ENCODE results near the gene KAT6B. TPM values are rescaled to one million over a fixed set of nuclear protein-coding genes. Genes with fewer than 3 reads are reported as not detected.
"Not testable (repeated sequence)": the region's sequence is repeated elsewhere in the genome, so short reads cannot be mapped to it uniquely, and the experiment has no call there.

KAT6B gene
- total RNA-seq, 1 experiment from 2014 or later = 4.9 TPM

DNA sequence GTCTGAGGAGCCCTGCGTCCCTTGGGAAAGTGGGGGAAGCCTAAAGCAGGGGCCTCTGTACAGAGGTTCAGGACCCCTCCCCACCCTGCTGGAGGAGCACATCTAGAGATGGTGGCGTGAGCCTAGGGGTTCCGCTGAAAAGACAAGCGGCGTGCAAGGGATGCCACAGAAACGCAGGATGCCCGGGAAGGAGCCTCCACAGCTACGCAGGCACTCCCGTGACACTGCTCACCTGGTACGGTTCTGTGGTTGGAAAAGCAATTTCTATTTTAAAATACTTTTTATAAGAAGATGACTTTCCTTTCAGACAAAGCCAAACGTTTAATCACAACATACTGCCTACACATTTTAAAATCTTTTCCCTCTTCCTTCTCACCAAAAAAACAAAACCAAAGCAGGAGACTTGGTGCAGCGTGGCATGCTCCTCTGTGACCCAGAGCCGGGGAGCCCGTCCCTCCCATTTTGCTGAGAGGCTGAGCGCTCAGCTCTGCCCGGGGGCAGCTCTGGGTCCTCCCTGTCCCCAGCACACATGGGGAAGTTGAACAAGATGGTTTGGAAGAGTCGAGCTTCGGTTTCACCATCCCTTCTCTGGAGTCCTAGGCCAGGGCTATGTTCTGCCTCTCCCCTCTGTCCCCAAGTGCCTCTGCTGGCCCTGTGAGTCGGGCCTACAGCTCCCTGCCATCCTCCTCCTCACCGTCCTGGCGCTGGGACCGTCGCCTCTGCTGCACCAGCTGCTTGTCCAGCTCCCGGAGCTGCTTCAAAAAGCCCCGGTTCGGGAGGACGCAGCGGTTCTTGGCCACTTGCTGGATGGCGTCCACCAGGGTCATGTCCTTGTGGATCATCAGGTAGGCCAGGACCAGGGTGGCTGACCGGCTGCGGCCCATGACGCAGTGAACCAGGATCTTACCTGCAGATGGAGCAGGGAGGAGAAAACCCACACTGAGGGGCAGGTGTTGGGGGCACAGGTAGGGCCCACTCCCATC lies 211.1 kb downstream of the KAT6B start:
- no peak for DNase-seq (ENCODE audit: low read depth)

DNA sequence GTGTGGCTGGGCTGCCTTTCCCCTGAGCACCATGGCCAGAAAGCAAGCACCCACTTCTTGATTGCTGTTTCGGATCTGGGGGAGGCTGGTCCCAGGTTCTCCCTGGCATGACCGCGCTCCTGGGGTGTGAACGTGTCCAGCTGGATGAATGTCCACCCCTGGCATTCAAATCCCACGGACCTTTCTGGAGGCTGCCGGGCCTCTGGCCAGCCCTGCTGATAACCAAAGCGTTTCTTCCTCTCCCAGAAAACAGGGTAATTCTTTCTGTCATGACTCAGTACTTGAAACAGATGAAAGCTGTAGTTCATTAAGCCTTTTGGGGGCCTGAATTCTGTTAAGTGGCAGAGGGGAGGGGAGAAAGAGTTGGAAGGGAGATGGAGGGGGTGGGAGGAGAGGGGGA lies 211.9 kb downstream of the KAT6B start:
- DNase-seq (ENCODE audit: low read depth) = no peak

DNA sequence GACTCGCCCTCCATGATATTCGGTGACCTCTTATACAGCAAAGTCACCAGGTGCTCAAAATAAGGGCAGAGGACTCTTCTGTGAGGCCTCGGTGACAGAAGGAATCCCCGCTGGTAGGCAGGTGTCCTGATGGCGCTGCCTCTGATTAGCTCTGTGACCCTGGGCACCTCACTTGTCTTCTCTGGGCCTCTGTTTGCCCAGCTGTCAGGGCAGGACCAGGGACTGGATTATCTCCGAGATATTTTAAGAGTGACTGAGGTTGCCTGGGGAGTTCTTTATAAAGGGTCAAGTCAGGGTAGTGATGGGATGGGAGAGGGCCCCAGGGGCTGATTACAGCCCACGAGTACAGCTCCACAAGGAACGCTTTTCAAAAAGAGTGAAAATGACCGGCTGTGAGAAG lies 214.2 kb downstream of the KAT6B start:
- DNase-seq (ENCODE audit: low read depth) = no peak

DNA sequence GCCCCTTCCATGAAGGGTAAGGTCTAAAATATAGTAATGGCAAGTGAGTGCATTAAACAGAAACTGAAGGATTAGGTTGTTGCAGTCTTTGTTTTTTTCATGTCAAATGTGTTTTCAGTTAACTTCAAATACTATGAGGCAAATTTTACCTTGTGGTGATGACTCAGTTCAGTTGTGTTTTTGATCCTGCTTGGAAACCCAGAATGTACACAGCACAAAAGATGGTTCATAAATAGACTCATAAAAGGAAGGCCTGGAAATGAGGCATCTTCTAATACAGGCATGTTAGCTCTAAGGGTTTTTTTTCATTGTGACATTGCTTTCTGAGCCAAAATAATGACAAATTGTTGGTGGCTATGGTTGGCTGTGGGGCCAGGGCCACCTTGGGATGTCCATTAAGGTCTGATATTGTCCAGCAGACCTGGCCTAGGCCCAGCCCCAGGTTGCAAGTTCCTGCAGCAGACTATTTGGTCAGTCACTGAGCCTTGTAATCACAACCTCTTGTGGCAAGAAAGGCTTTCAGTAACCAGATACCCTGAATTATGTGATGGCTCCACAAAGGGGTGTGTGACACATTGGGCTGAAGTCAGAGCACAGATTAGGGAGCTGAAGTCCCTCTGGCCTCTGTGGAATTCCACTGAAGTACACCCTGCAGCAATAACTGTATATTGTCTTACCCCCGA lies 216.0 kb downstream of the KAT6B start:
- no peak for DNase-seq (ENCODE audit: low read depth)

DNA sequence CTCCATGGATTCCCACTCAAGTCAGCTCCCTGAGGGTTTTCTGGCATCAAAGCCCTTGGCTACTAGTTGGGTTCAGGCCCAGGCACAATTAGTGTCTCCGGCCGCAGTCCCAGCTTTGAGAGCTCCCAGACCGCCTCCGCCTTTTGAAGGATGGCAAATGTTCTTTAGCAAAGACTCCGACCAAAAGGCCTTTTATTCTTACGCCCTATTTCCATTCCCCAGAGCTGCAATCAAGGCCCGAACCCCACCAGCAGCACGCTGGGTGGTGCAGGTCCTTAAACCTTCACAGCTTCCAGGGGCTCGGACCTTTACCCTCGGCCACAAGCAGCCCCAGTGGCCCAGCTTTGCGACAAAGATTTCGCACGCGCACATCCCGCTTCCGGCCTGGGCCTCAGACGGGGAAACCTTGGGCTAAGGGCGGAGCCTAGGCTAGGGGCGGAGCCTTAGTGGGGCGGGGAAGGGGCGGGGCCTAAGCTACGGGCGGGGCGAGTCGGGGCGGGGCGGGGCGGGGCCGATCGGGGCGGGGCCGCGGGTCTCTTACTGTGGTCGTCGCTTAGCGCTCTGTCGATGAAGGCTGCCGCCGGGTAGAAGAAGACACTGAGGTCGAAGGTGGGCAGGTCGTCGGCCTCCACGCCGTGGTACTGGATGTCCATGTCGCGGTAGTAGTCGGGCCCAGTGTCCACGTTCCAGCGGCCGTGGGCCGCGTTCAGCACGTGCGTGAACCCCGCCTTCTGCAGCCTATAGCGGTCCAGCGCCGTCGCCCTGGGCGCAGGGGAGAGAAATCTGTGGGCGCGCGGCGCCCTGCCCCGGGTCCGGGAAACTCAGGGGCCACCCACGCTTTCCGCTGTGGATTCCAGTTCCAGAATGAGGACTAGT lies 217.1 kb downstream of the KAT6B start:
- DNase-seq (ENCODE audit: low read depth) = no peak

DNA sequence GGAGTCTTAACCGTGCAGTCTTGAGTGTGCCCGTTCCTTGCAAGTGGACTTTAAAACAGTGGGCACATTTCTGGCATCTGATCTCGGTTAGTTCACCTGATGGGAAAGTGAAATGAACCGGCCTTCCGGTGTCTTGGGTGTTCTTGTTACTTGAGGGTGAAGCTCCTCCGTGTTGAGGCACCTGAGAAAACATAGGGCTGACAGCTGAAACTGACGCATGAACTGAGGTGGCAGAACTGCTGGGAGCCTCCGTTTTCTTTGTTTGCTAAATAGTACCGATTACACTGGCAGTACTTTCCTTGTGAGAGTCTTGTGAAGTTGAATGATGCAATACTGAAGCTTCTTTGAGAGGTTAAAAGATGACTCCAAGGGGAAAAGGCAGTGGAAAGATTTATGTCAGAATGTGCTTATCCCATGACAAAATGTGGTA lies 222.3 kb downstream of the KAT6B start:
- no peak for DNase-seq (ENCODE audit: low read depth)

DNA sequence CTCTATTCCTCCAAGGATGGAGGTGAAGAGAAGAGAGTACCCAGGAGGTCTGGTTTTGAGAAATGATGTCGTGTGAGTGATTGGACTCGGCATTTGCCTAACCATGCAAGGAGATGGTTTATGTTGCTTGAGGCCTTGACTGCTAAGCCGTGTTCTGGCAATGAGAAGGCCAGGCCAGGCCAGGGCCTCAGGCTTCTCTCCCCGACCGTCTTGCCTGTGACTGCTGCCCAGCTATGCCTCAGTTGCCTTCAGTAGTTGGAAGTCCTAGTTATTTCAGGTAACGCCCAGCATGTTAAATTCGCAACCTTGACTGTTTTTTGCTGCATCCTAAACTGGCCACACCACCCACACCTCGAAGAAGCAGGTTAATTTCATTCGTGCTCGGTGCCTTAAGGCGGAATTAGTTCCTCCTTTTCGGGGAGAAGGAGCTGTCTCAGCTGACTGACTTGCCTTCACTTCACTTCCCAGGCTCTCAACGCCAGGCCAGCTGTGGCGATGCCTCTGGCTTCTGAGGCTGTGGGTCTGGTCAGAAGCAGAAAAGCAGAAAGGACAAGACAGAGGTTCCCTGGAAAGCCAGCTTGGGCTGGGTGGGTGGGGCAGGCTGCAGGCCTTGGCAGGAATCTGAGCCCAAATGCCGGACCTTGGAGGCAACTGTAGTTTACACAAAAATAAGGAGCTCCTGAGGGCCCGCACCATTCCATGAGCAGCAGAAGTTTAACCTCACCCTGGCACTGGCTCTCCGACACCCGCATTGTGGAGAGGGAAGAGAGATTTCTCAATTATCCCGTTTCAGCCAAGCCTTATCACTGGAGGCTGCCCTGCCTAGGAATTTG lies 223.1 kb downstream of the KAT6B start:
- no peak for DNase-seq (ENCODE audit: low read depth)

DNA sequence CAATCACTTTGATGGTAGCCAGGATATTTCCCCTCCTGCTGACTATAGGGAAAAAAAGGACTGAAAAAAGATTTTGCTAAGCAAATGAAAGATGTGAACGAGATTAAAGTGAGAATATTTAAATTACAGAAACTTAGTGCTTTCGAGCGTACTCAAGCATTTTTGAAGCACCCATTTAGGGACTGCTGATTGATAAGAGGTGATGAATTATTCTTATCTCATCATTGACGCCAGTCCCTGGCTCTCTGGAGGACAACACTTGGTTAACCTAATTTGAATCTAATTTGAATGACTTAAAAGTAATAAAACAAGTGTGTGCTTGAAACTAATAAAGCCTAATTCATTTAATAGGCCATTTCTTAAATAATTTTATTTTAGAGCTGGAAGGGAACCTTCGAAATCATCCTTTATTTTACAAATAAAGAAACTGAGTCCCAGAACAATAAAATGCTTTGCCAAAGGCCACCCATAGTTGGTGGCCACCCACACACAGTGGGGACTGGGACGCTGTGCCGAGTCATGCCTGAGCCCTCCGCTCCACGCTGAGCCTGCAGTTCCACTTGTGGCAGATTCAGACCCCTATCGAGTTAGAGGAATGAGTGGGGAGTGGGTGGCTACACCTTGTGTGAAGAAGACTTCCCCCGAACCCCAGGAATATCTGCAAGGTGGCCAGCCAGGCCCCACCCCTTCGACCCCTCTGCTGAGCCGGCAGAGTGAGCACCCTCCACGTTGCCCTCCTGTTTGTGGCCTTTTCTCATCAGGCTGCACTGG lies 223.9 kb downstream of the KAT6B start:
- no peak for DNase-seq (ENCODE audit: low read depth)

DNA sequence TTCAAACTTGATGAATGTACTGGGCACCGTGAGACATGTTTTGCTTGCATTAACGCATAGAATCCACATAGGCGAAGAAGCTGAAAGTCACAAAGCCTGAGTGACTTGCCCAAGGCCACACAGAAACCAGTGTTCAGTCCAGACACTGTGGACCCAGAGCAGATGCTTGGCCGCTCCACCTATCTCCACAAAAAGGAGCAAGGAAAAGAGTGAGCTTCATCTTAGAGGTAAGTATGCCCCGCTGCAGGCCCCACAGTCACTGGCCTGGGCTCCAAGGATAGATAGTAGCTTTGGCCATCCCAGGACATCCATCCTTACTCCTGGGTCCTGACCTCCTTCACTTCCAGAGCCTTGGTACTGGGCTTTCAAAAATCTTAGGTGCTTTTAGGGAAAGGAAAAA lies 224.9 kb downstream of the KAT6B start:
- no peak for DNase-seq (ENCODE audit: low read depth)

DNA sequence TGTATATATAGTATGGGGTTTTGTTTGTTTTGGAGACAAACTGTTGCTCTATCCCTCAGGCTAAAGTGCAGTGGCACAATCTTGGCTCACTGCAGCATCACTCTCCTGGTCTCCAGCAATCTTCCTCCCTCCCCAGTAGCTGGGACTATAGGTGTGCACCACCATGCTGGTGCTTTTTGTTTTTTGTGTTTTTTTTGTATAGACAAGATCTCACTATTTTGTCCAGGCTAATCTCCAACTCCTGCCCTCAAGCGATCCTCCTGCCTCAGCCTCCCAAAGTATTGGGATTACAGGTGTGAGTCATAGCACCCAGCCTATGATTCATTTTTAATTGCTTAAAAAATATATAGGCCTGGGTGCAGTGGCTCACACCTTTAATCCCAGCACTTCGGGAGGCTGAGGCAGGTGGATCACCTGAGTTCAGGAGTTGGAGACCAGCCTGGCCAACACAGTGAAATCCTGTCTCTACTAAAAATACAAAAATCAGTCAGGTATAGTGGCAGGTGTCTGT lies 229.6 kb downstream of the KAT6B start:
- not testable (repeated sequence) for DNase-seq (ENCODE audit: low read depth)

DNA sequence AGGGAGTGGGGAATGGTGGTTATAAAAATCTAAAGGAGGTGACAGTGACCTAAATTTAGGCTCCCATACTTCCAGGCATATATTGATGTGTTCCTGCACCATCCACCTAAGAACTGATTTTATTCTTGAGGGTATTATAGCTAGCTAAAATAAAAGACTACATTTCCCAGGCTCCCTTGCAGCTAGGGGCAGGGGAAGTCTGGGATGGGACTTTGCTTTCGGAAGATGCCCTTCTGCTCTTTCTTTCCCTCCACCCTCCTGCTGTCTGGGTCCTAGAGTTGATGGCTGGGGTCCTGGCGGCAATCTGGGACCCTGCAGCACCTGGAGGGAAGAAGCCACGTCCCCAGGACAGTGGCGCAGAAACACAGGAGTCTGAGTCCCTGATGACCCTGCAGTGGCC lies 231.3 kb downstream of the KAT6B start:
- DNase-seq (ENCODE audit: low read depth) = no peak

DNA sequence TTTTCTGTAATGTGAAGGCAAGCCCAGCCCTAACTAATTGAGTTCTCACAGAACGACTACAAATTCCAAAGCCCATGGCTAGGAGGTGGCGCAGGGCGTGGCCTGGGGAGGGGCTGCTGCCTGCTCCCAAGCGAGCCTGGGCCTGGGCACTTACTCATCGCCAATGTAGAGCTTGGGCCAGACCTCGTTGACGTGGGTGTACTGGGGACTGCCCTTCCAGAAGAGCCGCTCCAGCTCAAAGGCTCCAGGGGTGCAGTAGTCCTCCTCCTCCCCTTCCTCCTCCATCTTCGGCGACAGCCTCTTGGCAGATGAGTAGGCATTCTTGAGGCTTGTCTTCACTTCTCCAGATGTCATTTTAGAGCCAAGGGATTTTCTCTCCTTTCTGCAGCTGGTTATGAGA lies 231.8 kb downstream of the KAT6B start:
- DNase-seq (ENCODE audit: low read depth) = peak; percentile 37

DNA sequence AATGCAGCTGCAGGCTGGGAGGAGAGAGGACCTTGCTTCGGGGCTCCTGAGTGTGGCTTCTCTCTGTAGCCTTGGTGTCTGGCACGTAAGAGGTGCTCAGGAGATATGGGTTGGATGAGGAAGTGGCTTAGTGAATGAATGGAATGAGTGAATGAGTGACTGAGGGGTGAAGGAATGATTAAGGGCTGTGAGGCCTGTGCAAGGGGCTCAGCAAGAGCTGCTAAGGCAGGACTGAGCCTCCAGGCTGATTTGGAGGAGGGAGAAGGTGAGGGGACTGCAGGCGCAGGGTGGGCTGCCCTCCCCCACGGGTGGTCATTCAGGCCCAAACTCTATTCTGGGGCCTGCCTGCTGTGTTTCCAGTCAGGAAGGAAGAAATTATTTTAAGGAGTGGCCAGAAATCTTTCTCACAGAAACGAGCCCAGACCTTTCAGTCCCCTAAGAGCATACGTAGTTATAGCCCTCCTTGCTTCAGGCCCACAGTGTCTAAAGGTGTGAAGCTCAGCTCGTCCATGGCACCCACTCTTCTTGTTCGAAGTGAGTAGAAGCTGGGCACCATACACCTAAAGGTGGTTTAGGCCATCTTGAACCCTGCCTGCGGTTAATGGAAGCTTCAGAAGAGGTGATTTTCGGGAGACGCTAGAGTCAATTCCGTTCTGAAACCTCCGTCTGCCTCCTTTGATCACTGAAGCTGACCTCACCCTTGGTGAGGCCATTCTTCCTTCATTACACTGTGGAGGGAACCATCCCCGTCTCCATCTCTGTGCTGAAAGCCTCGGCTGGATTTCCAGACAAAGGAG lies 235.5 kb downstream of the KAT6B start:
- no peak for DNase-seq (ENCODE audit: low read depth)

DNA sequence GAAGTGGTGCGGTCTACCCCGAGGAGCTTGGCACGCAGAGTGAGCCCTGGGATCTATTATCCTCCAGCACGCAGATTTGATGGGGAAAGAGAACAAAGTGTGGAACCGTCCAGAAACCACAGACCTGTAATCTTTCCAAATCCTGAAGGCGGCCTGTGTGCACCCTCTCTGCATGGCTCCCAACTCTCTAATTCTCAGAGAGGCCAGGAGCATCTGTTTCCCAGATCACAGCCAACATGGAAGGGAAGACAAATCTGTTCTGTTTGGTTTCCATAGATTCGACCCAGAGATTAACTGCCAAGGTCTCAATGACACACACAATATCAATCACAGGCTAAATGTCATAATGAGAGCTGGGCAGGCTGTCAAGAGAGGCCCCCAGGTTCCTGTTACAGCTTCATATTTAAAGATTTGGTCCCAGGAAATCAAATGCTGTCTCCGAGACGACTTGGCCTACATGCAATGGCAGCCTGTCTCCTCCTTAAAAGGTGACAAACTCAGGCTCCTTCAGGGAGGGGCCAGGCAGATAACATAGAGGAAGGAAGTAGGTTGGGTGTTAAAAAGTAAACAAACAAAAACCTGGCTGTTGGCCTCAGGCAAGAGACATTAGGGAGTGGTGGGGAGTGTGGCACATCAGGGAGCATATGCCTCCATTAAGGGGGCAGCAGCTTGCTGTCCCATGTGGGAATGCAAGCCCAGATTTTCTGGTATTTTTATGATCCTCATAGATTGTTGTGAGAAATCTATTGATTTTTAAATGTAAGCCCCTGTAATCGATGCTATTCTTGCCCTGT lies 236.3 kb downstream of the KAT6B start:
- DNase-seq (ENCODE audit: low read depth) = peak; percentile 26

DNA sequence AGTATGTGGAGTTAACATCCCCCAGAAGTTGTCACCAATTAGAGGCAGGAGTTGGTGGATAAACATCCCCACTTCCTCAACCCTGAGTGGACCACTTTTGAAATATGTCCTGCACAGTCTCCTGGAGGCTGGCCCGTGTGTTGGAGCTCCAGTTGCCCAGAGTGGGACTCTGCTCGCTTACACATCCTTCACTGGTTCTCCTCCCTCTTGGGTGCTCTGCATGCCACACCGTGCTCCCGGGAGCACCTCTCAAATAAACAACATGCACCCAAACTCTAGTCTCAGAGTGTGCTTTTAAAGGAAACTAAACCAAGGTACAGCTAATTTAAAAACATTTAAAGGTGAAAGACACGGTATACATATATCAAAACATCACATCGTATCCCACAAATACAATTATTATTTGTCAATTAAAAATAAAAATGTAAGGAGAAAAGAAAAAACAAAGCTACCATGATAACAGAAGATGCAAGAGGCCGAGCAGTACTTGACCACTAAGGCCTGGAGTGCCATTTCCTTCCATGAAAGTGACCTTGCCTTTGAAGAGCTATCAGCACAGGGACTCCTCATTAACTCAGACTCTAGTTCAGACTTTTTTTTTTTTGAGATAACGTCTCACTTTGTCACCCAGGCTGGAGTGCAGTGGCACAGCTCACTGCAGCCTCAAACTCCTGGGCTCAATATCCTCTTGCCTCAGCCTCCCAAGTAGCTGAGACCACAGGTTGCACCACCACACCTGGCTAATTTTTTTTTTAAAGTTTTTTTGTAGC lies 237.2 kb downstream of the KAT6B start:
- no peak for DNase-seq (ENCODE audit: low read depth)

DNA sequence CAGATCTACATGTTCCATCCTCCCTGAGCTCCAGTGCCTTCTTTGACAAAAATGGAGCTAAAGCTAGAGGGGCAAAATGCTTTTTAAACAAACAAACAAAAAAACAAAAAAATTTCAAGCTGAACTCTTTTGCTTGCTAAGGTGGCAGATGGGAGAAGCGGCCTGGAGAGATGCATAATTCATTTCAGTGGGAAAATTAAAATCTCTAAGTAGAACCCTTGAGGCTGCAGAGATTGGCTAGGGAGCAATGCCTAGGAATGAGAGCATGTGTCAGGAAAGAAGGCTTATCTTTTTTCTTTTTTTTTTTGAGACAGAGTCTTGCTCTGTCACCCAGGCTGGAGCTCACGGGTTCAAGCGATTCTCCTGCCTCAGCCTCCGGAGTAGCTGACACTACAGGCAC lies 238.7 kb downstream of the KAT6B start:
- no peak for DNase-seq (ENCODE audit: low read depth)

DNA sequence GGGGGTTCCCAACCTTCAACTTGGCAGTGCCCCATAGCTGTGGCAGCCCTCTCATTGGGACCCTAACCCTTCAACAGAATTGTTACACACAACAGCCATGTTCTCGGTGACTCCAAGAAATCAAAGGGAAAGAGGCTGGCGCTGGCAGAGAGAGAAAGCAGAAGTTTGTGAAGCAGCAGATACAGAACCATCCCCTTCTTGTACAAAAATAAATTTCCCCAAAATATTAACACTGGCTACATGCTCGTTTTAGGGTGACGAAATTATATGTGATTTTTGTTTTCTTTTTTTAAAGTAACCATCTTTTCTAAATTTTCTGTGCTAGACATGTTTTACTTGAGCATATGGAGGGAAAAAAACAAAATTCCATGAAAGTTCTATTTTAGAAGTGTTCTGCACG lies 239.9 kb downstream of the KAT6B start:
- DNase-seq (ENCODE audit: low read depth) = no peak

DNA sequence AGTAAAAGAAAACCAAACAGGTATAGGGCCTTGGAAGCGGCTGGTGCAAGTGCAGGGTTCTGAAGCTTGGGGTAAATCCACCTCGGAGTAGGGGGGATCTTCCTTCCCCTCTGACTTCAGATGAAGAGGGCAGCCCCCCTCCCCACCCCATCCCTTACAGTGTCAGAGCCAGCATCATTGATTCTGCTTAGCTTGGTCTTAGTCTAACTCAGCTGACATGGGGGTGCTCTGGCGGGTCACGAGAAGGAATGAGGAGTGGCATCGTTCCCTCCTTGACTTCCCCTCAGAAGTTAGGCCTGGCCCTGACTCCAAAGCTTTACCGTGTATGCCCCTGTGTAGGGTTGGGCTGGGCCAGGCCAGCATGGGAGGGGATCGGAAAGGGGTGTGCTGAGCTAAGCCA lies 240.9 kb downstream of the KAT6B start:
- DNase-seq (ENCODE audit: low read depth) = no peak
